ENCODE measurements around the gene FMN1.

FMN1 gene

GRCh38 chr15:33171202-33171601 lies 23.3 kb downstream of the FMN1 start:
- TF ChIP-seq, protein P1, sequence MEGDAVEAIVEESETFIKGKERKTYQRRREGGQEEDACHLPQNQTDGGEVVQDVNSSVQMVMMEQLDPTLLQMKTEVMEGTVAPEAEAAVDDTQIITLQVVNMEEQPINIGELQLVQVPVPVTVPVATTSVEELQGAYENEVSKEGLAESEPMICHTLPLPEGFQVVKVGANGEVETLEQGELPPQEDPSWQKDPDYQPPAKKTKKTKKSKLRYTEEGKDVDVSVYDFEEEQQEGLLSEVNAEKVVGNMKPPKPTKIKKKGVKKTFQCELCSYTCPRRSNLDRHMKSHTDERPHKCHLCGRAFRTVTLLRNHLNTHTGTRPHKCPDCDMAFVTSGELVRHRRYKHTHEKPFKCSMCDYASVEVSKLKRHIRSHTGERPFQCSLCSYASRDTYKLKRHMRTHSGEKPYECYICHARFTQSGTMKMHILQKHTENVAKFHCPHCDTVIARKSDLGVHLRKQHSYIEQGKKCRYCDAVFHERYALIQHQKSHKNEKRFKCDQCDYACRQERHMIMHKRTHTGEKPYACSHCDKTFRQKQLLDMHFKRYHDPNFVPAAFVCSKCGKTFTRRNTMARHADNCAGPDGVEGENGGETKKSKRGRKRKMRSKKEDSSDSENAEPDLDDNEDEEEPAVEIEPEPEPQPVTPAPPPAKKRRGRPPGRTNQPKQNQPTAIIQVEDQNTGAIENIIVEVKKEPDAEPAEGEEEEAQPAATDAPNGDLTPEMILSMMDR (IDR thresholded peaks at IDR 0.05; ENCODE audit: control insufficient read depth, insufficient read depth, low read depth, low read length, missing control alignments), result no peak
- H3K4me3 ChIP-seq (ENCODE audit: control insufficient read depth, low read depth, low read length), result no peak overlapping the region
- no peak for DNase-seq (ENCODE audit: low read depth)

DNA sequence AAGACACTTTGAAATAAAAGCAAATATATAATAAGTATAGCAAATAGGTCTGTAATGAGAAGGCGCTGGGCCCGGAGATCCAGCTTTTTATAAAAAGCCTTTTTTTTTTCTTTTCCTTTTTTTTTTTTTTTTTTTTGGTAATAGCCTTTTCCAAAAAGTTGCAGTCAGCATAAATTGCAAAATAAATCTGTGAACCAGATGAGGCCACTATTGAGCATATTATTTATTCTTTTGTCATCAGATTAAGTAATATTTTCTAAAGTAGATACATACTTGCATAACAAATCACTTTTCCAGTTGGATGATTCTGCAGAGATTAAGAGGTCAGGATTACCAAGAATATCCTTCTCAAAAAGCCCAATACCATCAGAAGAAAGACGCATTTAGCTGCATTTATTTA lies 24.9 kb downstream of the FMN1 start:
- no peak for DNase-seq (ENCODE audit: low read depth)
- TF ChIP-seq, protein P1 (IDR thresholded peaks at IDR 0.05; ENCODE audit: control insufficient read depth, insufficient read depth, low read depth, low read length, missing control alignments), result no peak
- H3K4me3 ChIP-seq (ENCODE audit: control insufficient read depth, low read depth, low read length), result no peak overlapping the region

DNA sequence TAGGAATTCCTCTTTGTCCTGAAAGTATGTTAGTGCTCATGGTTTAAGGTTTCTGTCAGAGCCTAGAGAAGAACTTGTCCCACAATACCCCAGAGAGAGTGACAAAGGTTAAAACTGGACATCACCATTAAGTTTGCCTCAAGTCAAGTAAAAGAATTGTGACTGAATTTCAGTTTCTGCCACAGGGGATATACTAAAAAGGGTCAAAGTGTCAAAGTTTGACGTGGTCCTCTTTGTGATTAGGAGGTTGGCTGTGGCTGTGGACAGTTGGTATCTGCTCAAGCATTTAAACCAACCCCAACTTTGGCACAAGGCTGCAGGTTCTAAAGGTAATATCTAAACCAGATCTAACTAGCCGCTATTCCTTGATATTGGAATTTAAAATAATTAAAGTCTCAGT lies 26.1 kb downstream of the FMN1 start:
- H3K4me3 ChIP-seq (ENCODE audit: control insufficient read depth, low read depth, low read length), result no peak overlapping the region
- no peak for DNase-seq (ENCODE audit: low read depth)
- TF ChIP-seq, protein P1 (IDR thresholded peaks at IDR 0.05; ENCODE audit: control insufficient read depth, insufficient read depth, low read depth, low read length, missing control alignments), result no peak

GRCh38 chr15:33163816-33164215 lies 30.7 kb downstream of the FMN1 start:
- TF ChIP-seq, protein P1 (IDR thresholded peaks at IDR 0.05; ENCODE audit: control insufficient read depth, insufficient read depth, low read depth, low read length, missing control alignments), result no peak
- no peak overlapping the region for H3K4me3 ChIP-seq (ENCODE audit: control insufficient read depth, low read depth, low read length)
- no peak for DNase-seq (ENCODE audit: low read depth)

- H3K4me3 ChIP-seq (ENCODE audit: control insufficient read depth, low read depth, low read length), result no peak overlapping the region
- DNase-seq (ENCODE audit: low read depth), result no peak
- TF ChIP-seq, protein P1 (IDR thresholded peaks at IDR 0.05; ENCODE audit: control insufficient read depth, insufficient read depth, low read depth, low read length, missing control alignments), result no peak
Measured at GRCh38 chr15:33161209-33161608, 33.3 kb downstream of the FMN1 start.

DNA sequence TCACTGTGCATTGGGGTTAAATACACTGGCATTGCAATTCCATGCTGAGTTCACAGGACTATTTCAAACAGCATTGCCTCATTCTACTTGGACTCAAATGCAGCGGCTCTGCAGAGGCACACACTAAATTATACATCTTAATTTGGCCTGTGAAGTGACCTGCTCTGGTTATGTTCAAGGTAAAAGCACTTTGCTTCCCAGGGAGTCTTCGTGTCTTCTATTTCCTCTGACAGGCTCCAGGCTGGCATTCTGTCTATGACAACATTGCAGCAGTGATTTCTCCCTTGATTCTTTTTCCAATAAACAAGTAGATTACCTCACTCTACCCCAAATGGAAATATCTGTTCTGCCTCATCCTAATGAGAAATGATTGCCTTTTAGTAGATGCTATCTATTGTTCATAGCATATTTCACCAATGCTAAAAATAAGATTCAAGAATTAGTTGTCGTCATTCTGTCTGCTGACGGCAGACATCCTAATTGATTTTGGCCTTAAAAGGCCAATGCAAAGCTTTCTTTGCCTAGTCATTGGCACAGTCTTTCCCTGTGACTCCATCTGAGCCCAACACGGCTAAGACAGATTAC lies 33.8 kb downstream of the FMN1 start:
- H3K4me3 ChIP-seq (ENCODE audit: control insufficient read depth, low read depth, low read length), result no peak overlapping the region
- TF ChIP-seq, protein P1 (IDR thresholded peaks at IDR 0.05; ENCODE audit: control insufficient read depth, insufficient read depth, low read depth, low read length, missing control alignments), result no peak
- no peak for DNase-seq (ENCODE audit: low read depth)

All from AG09309 (cell line).